GM10248 (cell line): ENCODE results near the gene CD19.
"Not testable (repeated sequence)": the region's sequence is repeated elsewhere in the genome, so short reads cannot be mapped to it uniquely, and the experiment has no call there.

Experiments
- CTCF ChIA-PET: fragments of 300-600 bp; sonication (Branson Sonifier 250); formaldehyde crosslinking; extraction: SDS; loops from one replicate; lab custom pipeline; 2021; ENCODE audit warnings: antibody characterized with exemption; lab: Yijun Ruan, JAX
- POLR2A ChIA-PET: fragments of 350-650 bp; sonication (Branson Sonifier 250); formaldehyde crosslinking; extraction: SDS; loops from one replicate; lab custom pipeline; 2020; ENCODE audit warnings: antibody characterized with exemption; lab: Yijun Ruan, JAX
- DNase-seq: peaks from one replicate; pipeline ENCODE4 v3.0.0; 2012; ENCODE audit errors: extremely low spot score
- TF ChIP-seq, protein P1 (sequence below): IDR thresholded peaks from 2 replicates; pipeline ENCODE4 v1.5.1; 2012; ENCODE audit warnings: mild to moderate bottlenecking, low read depth; ENCODE audit errors: extremely low read depth, missing control alignments, control extremely low read depth

Gene CD19

GRCh38 chr16:28924399-28924761 lies 7.4 kb upstream of the CD19 start:
- POLR2A ChIA-PET = interaction anchor here (1.0 to 1.2 kb wide), 4 partner anchors 10 to 62 kb away, joined by 3 to 9 read pairs (median 4); no protein-coding TSS in a partner anchor
- CTCF ChIA-PET = interaction anchor here (0.7 to 2.3 kb wide), 4 partner anchors 8 to 78 kb away, joined by 3 to 19 read pairs (median 7); partner anchors contain the start of genes CD19 and TUFM
- TF ChIP-seq, protein P1, sequence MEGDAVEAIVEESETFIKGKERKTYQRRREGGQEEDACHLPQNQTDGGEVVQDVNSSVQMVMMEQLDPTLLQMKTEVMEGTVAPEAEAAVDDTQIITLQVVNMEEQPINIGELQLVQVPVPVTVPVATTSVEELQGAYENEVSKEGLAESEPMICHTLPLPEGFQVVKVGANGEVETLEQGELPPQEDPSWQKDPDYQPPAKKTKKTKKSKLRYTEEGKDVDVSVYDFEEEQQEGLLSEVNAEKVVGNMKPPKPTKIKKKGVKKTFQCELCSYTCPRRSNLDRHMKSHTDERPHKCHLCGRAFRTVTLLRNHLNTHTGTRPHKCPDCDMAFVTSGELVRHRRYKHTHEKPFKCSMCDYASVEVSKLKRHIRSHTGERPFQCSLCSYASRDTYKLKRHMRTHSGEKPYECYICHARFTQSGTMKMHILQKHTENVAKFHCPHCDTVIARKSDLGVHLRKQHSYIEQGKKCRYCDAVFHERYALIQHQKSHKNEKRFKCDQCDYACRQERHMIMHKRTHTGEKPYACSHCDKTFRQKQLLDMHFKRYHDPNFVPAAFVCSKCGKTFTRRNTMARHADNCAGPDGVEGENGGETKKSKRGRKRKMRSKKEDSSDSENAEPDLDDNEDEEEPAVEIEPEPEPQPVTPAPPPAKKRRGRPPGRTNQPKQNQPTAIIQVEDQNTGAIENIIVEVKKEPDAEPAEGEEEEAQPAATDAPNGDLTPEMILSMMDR = no peak
- no peak for DNase-seq

DNA sequence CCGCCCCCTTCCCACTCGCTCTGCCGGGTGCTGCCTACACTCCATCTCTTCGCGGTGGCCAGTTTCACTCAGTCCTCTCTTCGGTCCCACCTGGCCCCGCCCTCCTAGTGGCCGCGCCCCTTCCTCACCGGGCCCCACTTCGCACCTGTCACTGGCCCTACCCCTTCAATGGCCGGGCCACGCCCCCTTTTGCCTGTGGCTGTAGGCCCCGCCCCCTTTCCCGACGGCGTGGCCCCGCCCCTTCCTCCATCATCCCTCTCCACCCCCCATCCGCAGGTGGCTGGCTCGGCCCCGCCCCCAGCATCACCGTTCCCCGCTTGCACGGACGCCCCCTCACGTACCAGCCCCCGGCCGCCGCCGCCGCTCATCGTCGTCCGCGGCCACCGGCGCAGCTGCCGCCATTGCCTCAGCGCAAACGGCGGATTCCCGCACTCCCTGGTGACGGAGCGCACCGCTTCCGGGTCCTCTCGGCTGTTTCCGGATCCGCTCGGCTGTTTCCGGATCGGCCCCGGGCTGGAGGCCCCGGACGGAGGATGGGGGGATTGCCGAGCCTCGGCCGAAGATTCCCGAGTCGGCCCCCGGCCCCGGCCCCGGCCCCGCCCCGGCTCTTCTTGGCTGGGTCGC lies 6.9 kb upstream of the CD19 start, which contains the start of gene RABEP2:
Gene RABEP2 (minus strand): TSS at position 477 of the 624 bp plus-strand sequence. CDS start 75 bp downstream, at position 402.
- CTCF ChIA-PET = interaction anchor here (0.6 to 1.5 kb wide), 3 partner anchors 8 to 79 kb away, joined by 3 to 10 read pairs (median 3); partner anchors contain the start of genes CD19 and TUFM
- TF ChIP-seq, protein P1 = no peak
- peak; percentile 99 for DNase-seq
- POLR2A ChIA-PET = interaction anchor here (1.2 kb wide), 1 partner anchor 12 kb away, joined by 3 read pairs; no protein-coding TSS in a partner anchor

GRCh38 chr16:28925386-28926228 lies 6.2 kb upstream of the CD19 start:
- POLR2A ChIA-PET = interaction anchor here (1.2 kb wide), 1 partner anchor 11 kb away, joined by 3 read pairs; no protein-coding TSS in a partner anchor
- TF ChIP-seq, protein P1 = no peak
- DNase-seq = peak; percentile 74
- CTCF ChIA-PET = interaction anchor here (0.6 to 12.7 kb wide), 3 partner anchors 18 to 80 kb away, joined by 3 to 139 read pairs (median 3); partner anchors contain the start of gene TUFM

GRCh38 chr16:28926284-28926683 lies 5.5 kb upstream of the CD19 start:
- POLR2A ChIA-PET, DNase-seq: not testable (repeated sequence)
- CTCF ChIA-PET = interaction anchor here (1.6 to 12.7 kb wide), 2 partner anchors 17 to 52 kb away, joined by 4 to 139 read pairs; no protein-coding TSS in a partner anchor

- TF ChIP-seq, protein P1 = no peak
- POLR2A ChIA-PET = no interaction called here
- DNase-seq = no peak
- CTCF ChIA-PET = interaction anchor here (1.2 to 12.7 kb wide), 3 partner anchors 16 to 54 kb away, joined by 4 to 139 read pairs (median 5); no protein-coding TSS in a partner anchor
Measured at GRCh38 chr16:28927815-28928214, 4.0 kb upstream of the CD19 start.

GRCh38 chr16:28930203-28930602 lies 1.6 kb upstream of the CD19 start:
- CTCF ChIA-PET = interaction anchor here (12.7 kb wide), 1 partner anchor 13 kb away, joined by 139 read pairs; no protein-coding TSS in a partner anchor
- TF ChIP-seq, protein P1 = no peak
- POLR2A ChIA-PET = no interaction called here
- no peak for DNase-seq
